Stimulated activated CD8-positive, alpha-beta memory T cell treated with anti-CD3 and anti-CD28 coated beads, Interleukin-2, amount 100 ng/mL, for 1 hour (primary cell): ENCODE measurements around the gene OR1S1.
"Not testable (repeated sequence)": the region's sequence is repeated elsewhere in the genome, so short reads cannot be mapped to it uniquely, and the experiment has no call there.

Source experiments
- DNase-seq, 2 donors: peaks; one replicate each; pipeline ENCODE4 v3.0.0-alpha.2; 2020; ENCODE audit warnings: low read depth in 2 of 2

The OR1S1 gene

GRCh38 chr11:58212420-58212819 is at the start of gene OR1S1:
OR1S1 (plus strand) TSS chr11:58212720.
- DNase-seq: not testable (repeated sequence)

GRCh38 chr11:58164389-58164788 is 48.1 kb upstream of the OR1S1 start:
- DNase-seq: no peak

- no peak for DNase-seq
These were observed 47.5 kb upstream of the OR1S1 start for GRCh38 chr11:58164990-58165389.

- no peak for DNase-seq
These were observed 46.9 kb upstream of the OR1S1 start for GRCh38 chr11:58165504-58166106.

- no peak for DNase-seq
These were observed 35.0 kb upstream of the OR1S1 start for GRCh38 chr11:58177409-58178054.

- DNase-seq: no peak
These were observed 34.1 kb upstream of the OR1S1 start for GRCh38 chr11:58178444-58178843.

GRCh38 chr11:58179648-58180047 is 32.9 kb upstream of the OR1S1 start:
- DNase-seq: no peak

- no peak for DNase-seq
These were observed 25.6 kb upstream of the OR1S1 start for GRCh38 chr11:58186938-58187337.

GRCh38 chr11:58188770-58189169 is 23.8 kb upstream of the OR1S1 start, which contains the start of gene OR9Q2:
OR9Q2 (plus strand) TSS chr11:58189070; CDS start chr11:58190491, 1,421 bp downstream.
- DNase-seq: no peak

GRCh38 chr11:58192229-58192628 is 20.3 kb upstream of the OR1S1 start:
- DNase-seq: no peak

- DNase-seq: no peak
These were observed 19.1 kb upstream of the OR1S1 start for GRCh38 chr11:58193391-58193790.

- DNase-seq: no peak
These were observed 16.6 kb upstream of the OR1S1 start for GRCh38 chr11:58195939-58196338.

- no peak for DNase-seq
These were observed 13.2 kb upstream of the OR1S1 start for GRCh38 chr11:58199271-58199670.

- no peak for DNase-seq
These were observed 8.5 kb upstream of the OR1S1 start, which contains the start of gene OR1S2 for GRCh38 chr11:58204042-58204441. OR1S2 (minus strand) TSS chr11:58204142; CDS start chr11:58204142, 0 bp downstream.

GRCh38 chr11:58216476-58216875 is 4.0 kb downstream of the OR1S1 start:
- no peak for DNase-seq

GRCh38 chr11:58222721-58223120 is 10.2 kb downstream of the OR1S1 start:
- no peak for DNase-seq

GRCh38 chr11:58227956-58228615 is 15.6 kb downstream of the OR1S1 start:
- DNase-seq: no peak

- no peak for DNase-seq
These were observed 31.4 kb downstream of the OR1S1 start for GRCh38 chr11:58243954-58244353.

GRCh38 chr11:58254936-58255335 is 42.4 kb downstream of the OR1S1 start:
- DNase-seq: no peak

GRCh38 chr11:58259983-58260382 is 47.5 kb downstream of the OR1S1 start:
- DNase-seq: no peak
